MG63 (cell line): ENCODE data around the gene PBX1. TPM values are rescaled to one million over a fixed set of nuclear protein-coding genes. Genes with fewer than 3 reads are reported as not detected.

Experiments
- DNase-seq: peaks from one replicate; pipeline ENCODE4 v3.0.0-alpha.2; 2020
- H3K27me3 ChIP-seq: fragments of 250-450 bp; sonication (Bioruptor Pico); 2 replicates; pipeline ENCODE4 v1.5.1; 2020; ENCODE audit warnings: mild to moderate bottlenecking, moderate library complexity
- H3K36me3 ChIP-seq: fragments of 250-450 bp; sonication (Bioruptor Pico); 2 replicates; pipeline ENCODE4 v1.5.1; 2020; ENCODE audit warnings: mild to moderate bottlenecking, moderate library complexity
- H3K4me3 ChIP-seq: fragments of 250-450 bp; sonication (Bioruptor Pico); 2 replicates; pipeline ENCODE4 v1.5.1; 2020; ENCODE audit warnings: mild to moderate bottlenecking, moderate library complexity
- H3K9me3 ChIP-seq: fragments of 250-450 bp; sonication (Bioruptor Pico); 2 replicates; pipeline ENCODE4 v1.5.1; 2020; ENCODE audit warnings: mild to moderate bottlenecking, moderate library complexity
- total RNA-seq: library from RNA; depleted of rRNA; stranded (reverse); fragments of >200 nt; shearing (Covaris generic); gene quantifications from 2 replicates; pipeline ENCODE4 v1.2.3, GENCODE V29; 2014; ENCODE audit warnings: low replicate concordance

Gene PBX1
- total RNA-seq, 1 experiment from 2014 or later, result 0.36 TPM

DNA sequence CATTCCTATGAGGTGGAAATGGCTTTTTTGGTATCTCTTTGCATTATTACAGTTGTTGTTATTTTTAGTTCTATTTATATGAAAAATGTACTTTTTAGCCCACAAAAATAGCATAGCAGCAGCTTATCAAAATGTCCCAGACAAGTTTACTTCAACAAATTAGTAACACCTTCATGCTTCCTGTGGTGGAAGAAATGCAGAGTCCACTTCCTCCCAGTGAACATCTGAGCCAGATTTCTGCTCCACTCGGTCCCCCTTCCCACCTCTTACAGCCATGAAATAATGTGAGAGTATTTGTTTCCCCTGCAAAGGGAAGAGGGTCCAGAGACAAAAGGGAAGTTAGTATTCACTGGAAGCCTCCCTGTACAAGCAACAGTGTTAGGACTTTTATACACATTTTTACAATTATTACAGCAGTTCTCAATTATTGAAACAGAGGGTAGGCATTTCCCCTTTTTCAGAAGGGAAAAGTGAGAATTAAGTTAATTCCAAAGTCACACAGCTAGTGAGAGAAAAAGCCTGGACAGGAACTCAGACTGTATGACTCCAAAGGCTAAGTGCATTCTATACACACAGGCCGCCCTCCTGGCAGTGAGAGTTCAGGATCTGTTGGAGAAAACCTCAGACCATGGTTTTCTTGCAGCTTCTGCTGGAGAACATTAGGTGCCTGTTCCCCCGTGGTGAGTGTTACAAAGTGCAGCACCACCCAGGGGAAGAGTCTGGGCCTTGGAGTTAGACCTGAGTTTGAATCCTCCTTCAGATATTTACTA, 126.5 kb downstream of the PBX1 start:
- Histone ChIP-seq H3K9me3 (no peaks in the 10 kb centered on the region), H3K36me3 (no peaks in the 10 kb centered on the region), H3K27me3 (no peaks in the 10 kb centered on the region), H3K4me3 (no peak overlapping the region)
- DNase-seq, result no peak

DNA sequence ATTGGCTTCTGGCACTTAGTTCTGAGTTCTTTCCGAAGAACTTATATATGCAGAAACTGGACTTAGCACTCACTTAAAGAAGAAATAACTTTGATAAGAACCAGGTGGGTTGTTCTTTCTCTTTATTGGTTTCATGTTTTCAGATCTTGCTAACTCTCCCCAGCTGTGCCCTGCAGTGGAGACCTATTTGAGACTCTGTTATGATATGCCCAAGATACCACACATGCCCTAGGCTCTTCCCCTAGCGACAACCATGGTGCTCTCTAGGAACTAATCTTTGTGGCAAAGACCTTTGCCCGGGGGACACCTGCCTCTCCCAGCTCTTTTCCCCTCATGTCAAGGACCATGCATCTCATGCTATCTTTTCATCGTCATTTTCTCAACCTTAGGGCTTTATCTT, 128.8 kb downstream of the PBX1 start:
- H3K36me3 ChIP-seq, result no peaks in the 10 kb centered on the region
- no peaks in the 10 kb centered on the region for H3K9me3 ChIP-seq
- no peak overlapping the region for H3K4me3 ChIP-seq
- no peaks in the 10 kb centered on the region for H3K27me3 ChIP-seq
- no peak for DNase-seq

DNA sequence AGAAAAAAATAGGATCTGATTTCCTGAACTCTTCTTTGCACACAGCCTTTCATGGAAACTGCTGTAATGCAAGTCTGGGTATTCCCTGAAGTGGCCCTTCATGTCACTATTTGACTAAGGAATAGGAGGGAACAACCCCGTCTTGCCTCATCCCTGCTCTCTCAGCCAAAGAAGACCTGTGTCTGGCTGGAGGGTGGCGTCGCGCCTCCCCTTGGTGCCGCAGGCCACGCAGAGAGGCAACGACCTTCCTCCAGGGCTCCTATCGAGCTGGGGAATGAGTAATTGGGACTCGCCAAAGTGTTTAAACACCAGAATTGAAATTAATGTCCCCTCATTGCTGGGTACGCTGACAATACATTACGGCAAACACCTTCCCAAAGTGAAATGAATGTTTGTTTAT, 129.8 kb downstream of the PBX1 start:
- no peaks in the 10 kb centered on the region for H3K9me3 ChIP-seq
- no peak for DNase-seq
- H3K4me3 ChIP-seq, result no peak overlapping the region
- H3K27me3 ChIP-seq, result no peaks in the 10 kb centered on the region
- H3K36me3 ChIP-seq, result no peaks in the 10 kb centered on the region

DNA sequence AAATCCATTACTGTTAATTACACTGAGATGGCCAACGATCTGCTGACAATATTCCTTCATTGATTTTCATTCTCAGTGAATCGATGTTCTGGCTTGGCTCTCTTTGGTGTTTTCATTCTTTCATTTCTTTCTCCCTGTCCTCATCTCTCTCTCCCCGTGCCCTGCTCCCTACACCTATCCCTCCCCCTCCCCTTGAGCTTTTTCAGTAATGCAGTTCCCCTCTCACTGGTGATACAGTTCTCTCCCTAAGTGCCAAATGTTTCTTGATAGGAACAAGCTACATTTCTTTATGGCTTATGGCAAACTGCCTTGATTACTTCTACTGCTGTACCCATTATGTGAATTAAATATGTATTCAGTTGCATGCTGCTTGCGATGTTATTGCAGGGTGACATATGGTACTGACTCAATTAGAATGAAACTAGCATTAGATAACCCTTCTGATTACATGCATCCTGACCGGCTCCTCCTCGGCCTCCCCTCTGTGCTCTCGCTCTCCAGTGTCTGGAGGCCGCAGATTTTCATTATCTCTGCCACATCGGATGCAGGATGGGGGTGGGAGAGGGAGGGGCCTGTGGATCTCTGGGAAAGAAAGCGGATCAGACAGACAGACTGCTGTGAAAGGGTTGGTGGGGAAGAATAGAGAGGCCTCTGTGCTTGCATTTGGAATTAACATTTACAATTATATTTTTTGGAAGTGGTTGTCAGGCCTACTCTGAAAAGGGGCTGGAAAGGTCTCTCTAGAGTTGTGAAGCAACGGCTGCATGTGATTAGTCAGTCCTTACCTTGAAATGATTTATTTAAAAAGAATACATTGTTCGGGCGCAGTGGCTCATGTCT, 130.9 kb downstream of the PBX1 start:
- H3K4me3 ChIP-seq, result no peak overlapping the region
- no peak for DNase-seq
- no peaks in the 10 kb centered on the region for H3K36me3 ChIP-seq
- no peaks in the 10 kb centered on the region for H3K27me3 ChIP-seq
- H3K9me3 ChIP-seq, result no peaks in the 10 kb centered on the region

DNA sequence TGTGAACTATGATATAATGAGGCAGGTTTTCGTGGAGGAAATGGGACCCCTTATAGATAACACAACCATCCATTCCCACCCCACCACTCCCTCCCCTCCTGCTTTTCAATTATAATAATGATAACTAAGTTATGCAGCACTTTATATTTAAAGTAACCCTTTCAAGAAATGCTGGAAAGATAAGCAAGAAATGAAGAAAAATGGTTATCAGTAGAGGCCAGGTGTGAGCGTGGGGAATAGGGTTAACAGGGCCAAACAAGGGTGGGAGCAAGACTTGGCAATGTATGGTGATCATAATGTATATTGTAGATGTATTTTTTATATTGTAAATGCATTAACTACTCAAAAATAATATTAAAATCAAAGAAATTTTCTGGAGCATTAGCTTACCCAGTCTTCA, 133.4 kb downstream of the PBX1 start:
- H3K27me3 ChIP-seq, result no peaks in the 10 kb centered on the region
- H3K36me3 ChIP-seq, result no peaks in the 10 kb centered on the region
- DNase-seq, result no peak
- no peaks in the 10 kb centered on the region for H3K9me3 ChIP-seq
- no peak overlapping the region for H3K4me3 ChIP-seq

DNA sequence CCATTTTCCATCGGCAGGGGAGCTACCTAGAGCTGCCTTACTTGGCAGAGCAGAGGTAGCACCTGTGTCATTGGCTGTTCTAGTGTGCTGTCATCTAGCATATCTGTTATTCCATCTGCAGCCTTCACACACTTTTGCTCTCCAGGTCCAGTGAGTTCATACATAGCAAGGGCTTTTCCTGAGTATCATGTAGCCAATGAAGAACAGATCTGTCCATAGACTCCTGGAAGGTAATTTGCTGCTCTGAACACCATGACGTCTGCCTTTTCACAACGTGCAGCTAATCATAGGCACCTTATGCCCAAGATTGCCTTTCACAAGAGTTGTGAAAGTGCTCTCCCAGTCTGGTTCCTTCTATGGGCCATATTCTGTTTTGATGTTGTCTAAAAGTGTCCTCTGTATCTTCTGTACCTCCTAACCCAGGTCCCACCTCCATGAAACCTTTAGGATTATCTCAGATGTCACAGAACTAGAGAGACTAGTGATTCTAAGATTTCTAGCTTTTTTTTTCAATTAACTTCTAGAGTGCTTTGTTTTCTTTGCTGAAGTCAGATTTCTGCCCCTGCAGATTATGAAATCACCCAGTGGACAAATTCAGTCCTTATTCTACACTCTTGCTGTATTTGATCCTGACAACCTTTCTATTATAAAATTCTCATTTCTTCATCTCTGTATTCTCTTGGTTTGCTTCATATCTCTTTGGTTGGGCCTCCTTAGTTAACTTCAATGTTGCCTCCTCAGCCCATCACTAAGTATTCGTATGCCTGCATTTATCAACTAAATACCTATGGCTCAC, 134.8 kb downstream of the PBX1 start:
- Histone ChIP-seq H3K4me3 (no peak overlapping the region), H3K36me3 (no peaks in the 10 kb centered on the region), H3K9me3 (no peaks in the 10 kb centered on the region), H3K27me3 (no peaks in the 10 kb centered on the region)
- DNase-seq, result no peak

DNA sequence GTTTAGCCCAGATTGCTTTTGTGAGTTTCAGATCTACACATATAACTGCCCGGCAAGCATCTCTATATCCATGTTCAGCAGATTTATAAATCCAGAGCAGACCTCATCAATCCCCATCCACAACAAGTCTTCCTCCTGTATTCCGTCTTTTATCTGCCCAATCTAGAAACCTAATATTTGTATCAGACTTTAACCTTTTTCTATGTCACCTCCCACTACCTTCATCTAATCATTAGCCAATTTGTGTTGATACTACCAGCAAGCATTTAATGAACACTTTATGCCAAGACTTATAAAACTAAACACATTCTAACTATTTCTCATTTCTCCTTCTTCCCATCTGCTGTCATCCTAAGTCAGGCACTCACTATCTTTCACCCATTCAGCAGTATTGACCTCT, 135.5 kb downstream of the PBX1 start:
- Histone ChIP-seq H3K36me3 (no peaks in the 10 kb centered on the region), H3K9me3 (no peaks in the 10 kb centered on the region), H3K27me3 (no peaks in the 10 kb centered on the region), H3K4me3 (no peak overlapping the region)
- DNase-seq, result no peak

DNA sequence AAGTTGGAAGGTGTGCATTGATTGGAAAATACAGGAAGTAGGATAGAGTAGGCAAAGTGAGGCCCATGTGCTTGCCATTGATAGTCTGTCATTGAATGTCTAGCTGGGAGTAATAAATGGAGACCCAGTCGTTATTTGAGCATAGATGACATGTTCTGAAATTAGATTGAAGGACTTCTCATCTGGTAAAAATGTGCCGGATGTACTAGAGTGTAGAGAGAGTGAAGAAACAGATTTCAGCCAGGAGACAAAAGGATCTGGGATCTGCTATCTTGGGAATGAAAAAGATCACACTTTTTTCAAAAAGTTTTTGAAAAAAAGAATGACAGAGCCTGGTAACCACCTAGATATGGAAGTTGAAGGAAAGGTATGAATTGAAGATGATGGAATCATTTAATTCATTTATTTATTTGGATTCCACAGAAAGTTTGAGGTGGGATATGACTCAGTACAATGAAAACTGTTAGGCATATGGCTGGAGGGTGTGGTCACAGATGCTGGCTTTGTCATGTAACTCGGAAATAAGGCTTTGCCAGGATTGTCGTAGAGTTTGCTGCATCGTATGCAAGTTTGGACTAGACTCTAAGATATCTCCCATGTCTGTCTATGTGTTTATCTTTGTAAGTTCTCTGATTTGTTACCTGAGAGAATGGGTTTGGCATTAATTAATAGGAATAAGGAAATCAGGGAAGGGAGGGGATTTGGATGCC, 137.1 kb downstream of the PBX1 start:
- no peaks in the 10 kb centered on the region; the same call in 1 of the 2 replicates for H3K27me3 ChIP-seq
- no peaks in the 10 kb centered on the region for H3K9me3 ChIP-seq
- H3K4me3 ChIP-seq, result no peak overlapping the region
- no peak for DNase-seq
- H3K36me3 ChIP-seq, result no peaks in the 10 kb centered on the region

DNA sequence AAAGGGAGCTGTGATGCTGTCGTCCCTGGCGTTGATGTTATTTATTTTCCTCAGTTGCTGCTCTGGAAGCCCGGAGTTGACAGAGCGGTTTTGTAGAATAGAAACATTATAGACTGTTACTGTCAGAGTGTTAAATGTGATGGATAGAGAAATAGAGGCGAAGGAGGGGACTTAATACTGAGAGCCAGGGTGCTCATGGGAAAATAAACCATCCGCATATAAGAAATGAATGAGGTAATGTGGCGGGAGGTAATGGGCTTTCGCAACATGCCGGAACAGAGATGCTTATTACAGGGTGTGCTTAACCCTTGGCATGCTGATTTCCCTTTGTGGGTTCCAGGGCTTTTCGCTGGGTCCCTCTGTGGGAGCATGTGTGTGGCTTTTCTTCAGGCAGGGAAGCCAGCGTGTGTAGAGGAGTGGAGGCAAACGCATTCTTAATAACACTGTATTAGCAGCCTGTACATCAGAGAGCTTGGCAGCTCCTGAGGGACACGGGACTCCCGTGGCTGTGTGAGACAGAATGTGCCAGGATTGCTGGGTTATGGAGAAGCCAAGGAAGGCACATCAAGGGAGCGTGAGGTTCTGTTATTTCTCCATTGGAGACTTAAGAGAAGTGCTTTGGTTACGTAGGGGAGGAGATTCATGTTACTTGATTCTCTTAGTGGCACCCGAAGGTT, 141.0 kb downstream of the PBX1 start:
- Histone ChIP-seq H3K36me3 (no peaks in the 10 kb centered on the region), H3K27me3 (no peaks in the 10 kb centered on the region; the same call in 1 of the 2 replicates), H3K4me3 (no peak overlapping the region), H3K9me3 (no peaks in the 10 kb centered on the region)
- DNase-seq, result no peak

DNA sequence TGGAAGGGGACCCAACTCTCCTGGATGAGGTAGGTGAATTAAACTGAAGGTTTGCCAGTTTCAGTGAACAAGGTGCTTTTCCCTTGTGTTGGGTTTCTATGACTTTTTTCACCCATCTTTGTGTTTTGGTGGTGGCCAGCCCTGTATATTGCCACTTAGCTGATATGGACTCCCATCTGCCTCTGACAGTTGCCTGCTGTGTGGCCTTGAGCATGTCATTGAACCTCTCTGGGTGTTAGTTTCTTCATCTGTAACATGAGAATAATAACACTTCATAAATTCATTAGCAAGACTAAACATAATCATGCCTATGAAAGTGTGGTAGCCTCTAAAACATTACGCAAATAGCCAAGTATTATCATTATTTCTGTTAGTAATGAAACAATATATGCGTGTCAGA, 141.7 kb downstream of the PBX1 start:
- Histone ChIP-seq H3K4me3 (no peak overlapping the region), H3K27me3 (no peaks in the 10 kb centered on the region; the same call in 1 of the 2 replicates), H3K36me3 (no peaks in the 10 kb centered on the region), H3K9me3 (no peaks in the 10 kb centered on the region)
- DNase-seq, result no peak

DNA sequence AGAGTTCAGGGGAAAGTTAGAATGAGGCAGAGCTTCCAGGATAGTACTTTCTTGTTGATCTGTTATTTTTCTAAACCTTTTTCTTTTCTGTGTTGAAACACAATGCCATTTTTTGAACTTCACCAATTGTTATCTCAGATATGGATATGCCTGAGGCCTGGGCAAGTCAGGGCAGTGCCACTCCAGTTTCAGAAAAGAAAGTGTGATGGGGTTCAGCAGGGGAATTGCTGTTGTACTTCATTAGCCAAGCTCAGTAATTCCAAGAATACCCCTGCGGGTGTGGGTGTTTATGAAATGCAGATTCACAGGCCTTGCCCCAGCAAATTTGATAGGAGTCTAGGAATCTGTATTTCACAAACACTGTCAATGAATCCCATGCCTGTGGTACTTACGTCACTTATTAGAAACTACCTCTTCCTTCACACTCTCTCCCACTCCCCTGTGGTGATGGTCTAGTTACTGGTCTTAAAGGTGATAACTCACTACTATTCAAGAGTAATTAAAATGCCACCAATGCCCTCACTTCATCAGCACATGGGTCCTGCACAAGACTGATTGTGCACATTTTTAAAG, 142.3 kb downstream of the PBX1 start:
- Histone ChIP-seq H3K4me3 (no peak overlapping the region), H3K9me3 (no peaks in the 10 kb centered on the region), H3K27me3 (no peaks in the 10 kb centered on the region; the same call in 1 of the 2 replicates), H3K36me3 (no peaks in the 10 kb centered on the region)
- no peak for DNase-seq

DNA sequence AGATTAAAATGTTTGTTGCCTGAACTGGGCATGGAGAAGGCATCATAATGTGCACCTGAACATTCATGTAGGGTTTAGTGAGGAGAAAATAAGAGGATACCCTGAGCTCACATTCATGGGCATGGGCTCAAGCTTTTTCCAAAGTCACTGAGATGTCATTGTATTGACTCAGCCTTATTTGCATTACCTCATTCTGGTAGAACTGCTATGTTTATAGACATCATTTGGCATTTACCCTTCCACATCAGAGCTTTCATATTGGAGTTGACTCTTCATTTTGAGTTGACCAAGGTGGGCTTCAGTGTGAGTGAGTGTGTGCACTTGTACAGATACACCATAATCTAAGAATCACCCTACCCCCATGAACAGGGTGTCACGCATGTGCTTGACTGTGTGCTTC, 143.2 kb downstream of the PBX1 start:
- Histone ChIP-seq H3K9me3 (no peaks in the 10 kb centered on the region), H3K4me3 (no peak overlapping the region), H3K27me3 (no peaks in the 10 kb centered on the region; the same call in 1 of the 2 replicates), H3K36me3 (no peaks in the 10 kb centered on the region)
- no peak for DNase-seq

DNA sequence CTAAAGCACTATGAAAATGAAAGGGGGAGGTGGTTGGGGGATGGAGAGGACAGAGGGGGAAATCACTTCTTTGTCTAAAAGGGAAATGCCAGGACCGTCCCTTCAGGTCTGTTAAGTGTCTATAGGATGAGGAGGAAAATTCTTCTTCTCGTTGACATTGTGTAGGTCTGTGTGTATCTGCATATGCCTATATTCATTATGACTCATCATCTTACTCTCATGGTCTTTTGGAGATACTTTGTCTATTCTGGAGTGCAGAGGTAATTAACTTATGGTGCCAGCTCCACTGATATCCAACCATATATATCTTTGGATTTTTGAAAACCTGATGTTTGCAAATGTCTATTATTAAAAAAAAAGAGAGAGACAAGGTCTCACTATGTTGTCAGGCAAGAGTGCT, 143.7 kb downstream of the PBX1 start:
- H3K36me3 ChIP-seq, result no peaks in the 10 kb centered on the region
- no peak overlapping the region for H3K4me3 ChIP-seq
- DNase-seq, result no peak

DNA sequence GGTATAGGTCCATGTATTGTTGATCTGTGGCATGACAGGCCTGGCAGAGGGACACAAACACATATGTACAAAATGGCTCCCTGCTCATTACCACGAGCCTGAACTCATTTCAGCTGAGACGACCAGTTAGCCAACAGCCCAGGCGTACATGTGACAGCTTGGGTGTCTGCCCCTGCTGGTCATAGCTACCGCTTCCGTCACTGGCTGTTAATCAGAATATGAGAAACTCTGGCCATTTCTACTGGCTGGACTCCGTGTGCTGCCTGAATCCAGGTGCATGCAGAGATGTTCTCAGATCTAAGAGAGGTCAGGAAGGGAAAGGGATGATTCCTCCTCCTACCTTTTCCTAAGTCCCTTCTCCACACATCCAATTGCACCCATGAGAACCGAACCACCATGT, 144.5 kb downstream of the PBX1 start:
- Histone ChIP-seq H3K36me3 (no peaks in the 10 kb centered on the region), H3K4me3 (no peak overlapping the region), H3K27me3 (no peaks in the 10 kb centered on the region; the same call in 1 of the 2 replicates), H3K9me3 (no peaks in the 10 kb centered on the region)
- no peak for DNase-seq

More for the DNA sequence above, 143.7 kb downstream of the PBX1 start:
- H3K27me3 ChIP-seq, result no peaks in the 10 kb centered on the region; the same call in 1 of the 2 replicates
- H3K9me3 ChIP-seq, result no peaks in the 10 kb centered on the region

DNA sequence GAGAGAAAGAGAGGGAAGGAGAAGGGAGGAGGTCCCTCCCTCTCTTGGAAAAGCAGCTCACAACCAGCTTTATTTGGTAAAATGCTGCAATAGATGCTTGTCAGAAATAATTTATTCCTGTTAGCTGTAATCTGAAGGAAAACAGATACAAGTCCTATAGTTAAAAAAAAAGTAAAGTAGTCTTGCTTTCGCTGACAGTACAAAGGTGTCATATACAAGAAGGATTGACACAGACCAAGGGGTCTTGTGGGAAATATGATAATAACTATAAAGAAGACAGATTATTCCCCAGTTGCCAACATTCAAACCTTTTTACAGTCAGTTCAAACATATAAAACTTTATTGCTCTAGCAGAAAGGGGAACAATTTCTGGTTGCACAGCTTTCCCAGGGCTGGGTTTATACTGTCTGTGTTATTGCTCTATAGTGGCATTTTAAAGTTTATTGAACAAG, 145.0 kb downstream of the PBX1 start:
- no peaks in the 10 kb centered on the region for H3K36me3 ChIP-seq
- no peaks in the 10 kb centered on the region; the same call in 1 of the 2 replicates for H3K27me3 ChIP-seq
- no peak overlapping the region for H3K4me3 ChIP-seq
- no peaks in the 10 kb centered on the region for H3K9me3 ChIP-seq
- no peak for DNase-seq
